GM21528 (cell line): ENCODE measurements around the gene VSTM1.
"Not testable (repeated sequence)": the region's sequence is repeated elsewhere in the genome, so short reads cannot be mapped to it uniquely, and the experiment has no call there.

Experiments
- ATAC-seq: cut with Tn5 transposase; IDR thresholded peaks from one replicate; pipeline ENCODE4 v1.9.1; 2021; ENCODE audit warnings: mild to moderate bottlenecking, moderate library complexity; ENCODE audit not compliant: unreplicated experiment, low FRiP score

VSTM1 gene, protein sequence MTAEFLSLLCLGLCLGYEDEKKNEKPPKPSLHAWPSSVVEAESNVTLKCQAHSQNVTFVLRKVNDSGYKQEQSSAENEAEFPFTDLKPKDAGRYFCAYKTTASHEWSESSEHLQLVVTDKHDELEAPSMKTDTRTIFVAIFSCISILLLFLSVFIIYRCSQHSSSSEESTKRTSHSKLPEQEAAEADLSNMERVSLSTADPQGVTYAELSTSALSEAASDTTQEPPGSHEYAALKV

DNA sequence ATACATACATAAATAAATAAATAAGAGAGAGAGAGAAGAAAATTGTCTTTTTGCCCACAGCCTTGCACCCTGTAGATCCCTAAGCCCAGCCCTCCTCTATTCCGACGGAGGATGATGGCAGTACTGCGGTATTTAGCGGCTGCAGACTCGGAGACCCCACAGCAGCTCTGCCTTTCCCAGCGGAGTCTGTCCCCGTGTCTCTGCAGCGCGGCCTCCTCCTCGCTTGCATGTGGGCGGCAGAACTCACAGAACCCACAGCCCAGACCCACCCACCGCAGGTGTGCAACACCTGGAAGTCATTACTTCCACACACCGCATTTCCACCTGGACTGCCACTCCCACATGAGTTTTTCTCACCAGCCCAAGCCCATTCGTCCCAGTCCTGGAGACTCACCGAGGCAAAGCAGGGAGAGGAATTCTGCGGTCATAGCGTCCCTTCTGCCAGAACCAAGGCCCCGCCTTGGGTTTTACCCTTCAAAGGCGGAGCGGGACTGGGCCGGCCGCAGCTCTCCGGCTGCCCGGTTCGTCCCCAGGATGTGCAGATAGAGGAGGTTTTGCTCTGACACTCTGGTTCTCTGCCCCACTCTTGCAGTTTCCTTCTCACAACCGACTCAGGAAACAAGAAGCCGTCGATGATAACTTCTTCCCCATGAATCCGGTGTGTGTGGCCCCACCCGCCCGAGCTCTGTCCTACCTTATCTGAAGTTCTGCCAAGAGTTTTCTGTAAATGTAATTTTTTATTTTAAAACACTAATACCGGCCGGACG is at the start of gene VSTM1:
Gene VSTM1, minus strand, starts transcription at position 548 of the 767 bp plus-strand sequence. Its CDS starts 120 bp downstream, at position 428.
- ATAC-seq: no peak

DNA sequence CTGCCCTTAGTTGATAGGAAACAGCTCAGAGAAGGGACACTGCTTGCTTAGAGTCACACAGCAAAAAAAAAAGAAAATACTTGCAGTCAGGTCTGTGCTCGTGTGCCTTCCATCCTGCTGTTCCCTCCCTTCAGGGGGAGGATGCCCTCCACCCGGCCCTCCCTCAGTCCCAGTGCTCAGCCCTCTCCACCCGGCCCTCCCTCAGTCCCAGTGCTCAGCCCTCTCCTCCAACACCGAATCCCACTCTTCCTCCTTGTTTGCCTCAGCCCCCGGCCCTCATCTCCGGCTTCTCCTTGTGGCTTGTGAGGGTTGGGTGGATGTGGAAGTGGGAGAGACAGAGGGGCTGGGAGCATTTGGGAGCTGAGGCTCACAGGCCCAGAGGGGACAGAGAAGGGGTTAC is 46.0 kb upstream of the VSTM1 start:
- ATAC-seq: no peak

DNA sequence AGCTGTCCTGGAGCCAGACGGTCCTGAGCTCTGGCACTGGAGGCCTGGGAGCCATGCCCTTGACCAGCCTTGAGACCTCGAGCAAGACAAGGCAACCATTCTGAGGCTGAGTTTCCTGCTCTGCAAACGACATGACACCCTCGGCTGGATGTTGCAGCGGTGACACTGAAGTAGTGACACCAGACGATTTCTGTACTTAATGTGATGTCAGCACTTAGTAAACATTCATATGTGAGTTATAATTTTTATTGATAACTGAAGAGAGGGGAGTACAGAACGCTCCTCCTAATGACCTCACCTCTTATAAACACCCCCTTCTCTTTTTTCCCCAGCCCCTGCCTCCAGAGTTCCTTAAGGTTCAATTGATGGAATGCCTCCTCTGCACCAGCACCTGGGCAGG is 44.8 kb upstream of the VSTM1 start:
- no peak for ATAC-seq

DNA sequence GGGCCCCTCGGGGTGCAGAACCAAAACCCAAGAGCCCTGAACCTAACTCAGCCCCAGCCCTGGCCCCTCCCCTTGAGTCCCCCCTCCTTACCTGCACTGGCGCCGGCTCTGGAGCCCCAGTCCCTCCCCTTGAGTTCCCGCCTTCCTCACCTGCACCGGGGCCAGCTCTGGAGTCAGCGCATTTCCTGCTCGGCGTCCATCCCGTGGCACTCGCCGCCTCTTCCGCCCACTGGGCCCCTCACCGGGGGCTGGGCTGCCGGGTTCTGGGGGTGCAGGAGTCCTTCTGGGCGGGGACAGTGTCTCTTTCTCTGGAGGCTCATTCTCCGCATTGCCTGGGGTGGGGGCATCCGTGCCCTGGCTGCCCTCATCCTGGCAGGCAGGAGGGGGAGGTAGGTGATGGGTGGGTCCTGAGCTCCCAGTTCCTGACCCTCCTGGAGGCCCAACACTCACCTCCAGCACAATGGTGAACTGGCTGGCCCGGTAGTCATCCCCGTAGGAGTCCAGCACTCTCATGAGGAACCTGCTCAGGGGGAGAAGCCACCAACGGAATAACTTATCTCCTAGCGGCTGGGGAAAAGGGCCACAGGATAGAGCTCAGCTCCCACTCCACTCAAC is 44.3 kb upstream of the VSTM1 start:
- no peak for ATAC-seq

DNA sequence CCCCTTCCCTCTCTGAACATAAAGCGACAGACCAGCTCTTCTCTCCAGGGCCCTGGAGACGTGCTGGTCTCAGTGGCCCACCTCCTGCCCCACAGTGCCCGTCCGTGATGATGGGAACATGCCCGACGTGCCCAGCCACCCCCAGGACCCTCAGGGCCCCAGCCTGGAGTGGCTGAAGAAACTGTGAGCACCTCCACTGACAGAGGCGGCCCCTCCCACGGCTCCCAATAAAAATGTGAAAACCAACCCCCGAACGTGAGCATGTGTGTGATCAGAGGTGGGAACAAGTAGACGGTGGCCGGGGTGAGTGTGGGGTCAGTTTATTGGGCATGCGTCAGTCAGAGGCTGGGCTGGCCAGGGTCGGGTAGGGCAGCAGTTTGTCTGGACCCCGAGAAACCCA is 43.0 kb upstream of the VSTM1 start:
- ATAC-seq: no peak

DNA sequence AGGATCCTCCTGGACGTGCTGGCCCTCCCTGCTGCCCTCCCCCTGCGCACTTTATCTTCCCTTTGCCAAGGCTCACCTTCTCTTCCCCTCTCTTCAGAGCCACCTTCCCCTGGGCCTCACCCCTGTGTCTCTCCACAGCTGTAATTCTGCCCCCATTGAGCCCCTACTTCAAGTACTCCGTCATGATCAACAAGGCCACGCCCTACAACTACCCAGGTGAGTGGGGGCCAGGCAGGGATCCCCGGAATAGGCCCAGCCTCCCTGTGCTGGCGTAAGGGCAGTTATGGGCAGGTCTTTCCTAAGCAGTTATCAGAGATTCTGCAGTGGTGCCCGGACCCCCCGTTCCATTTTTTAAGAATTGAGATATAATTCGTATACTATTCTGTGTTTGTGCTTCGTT is 42.1 kb upstream of the VSTM1 start:
- no peak for ATAC-seq

DNA sequence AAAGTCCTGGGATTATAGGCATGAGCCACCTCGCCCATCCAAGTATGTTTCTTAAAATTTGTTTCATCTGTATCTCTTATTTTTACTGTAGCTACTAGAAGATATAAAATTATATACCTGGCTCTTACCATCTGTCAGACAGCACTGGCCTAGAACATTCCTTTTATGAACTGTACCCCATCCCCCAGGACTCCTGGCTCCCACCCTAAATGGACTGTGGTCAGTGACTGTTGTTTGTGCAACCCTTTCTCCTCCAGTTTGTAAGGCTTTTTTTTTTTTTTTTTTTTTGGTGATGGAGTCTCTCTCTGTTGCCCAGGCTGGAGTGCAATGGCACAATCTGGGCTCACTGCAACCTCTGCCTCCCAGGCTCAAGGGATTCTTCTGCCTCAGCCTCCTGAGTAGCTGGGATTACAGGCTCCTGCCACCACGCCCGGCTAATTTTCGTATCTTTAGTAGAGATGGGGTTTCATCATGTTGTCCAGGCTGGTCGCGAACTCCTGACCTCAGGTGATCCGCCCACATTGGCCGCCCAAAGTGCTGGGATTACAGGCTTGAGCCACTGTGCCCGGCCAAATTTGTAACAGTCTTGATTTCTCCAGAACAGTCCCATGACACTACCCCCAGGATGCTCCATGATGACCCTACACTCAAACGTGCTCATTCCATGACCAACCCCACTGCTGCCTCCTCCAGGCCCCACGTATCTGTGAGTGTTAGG is 41.5 kb upstream of the VSTM1 start:
- ATAC-seq: no peak

DNA sequence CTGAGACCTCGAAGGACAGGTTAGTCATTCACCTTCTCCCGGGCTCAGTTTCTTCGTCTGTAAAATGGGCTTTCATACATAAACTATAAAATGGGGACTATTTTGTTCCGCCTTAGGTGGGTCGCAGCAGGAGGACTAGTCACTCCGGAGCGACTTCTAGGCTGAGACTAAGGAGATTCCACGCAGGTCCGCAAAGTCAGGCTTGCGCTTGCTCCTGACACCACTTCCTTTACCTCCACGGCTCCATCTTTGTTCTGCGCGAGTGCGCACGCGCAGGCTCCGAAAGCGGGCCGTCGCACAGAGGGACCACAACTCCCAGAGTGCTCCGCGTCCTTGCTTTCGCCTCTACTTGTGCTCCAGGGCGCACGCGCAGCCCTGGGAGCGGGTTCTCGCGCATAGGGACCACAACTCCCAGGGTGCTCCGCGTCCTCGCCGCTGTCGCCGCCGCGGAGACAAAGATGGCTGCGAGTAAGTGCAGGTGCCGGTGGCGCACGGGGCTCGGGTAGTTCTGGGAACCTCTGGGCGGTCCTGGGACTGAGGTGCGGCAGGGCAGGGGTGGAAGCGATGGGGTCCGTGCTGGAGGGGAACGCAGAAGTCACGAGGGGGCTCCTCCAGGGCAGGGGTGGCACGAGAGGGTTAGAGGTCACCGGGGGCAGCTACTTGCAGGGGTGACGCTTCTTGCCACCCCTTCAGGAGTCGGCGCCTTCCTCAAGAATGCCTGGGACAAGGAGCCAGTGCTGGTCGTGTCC is 38.9 kb upstream of the VSTM1 start, which contains the start of gene NDUFA3:
Gene NDUFA3, plus strand, starts transcription at position 435 of the 749 bp plus-strand sequence. Its CDS starts 24 bp downstream, at position 459.
- peak; percentile 84 for ATAC-seq

DNA sequence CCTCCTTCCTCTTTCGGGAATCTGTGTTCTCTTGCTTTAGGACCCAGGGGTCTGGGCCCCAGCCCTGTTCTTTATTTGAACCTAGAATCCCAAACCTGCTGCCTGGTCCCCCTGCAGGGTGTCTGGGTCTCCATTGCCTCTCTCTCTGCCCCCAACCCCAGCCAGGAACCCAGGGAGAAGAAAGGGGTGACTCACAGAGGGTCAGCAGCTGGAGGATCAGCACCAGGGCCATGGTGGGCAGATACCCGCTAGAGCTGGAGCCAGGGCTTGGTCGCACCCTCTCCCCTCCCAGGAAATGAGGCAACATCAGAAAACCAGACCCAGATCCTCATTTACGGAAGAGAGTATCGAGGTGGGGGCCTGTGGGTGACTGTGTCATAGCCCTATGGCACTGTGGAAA is 36.9 kb upstream of the VSTM1 start, which contains the start of gene OSCAR:
Gene OSCAR, minus strand, starts transcription at position 243 of the 400 bp plus-strand sequence. Its CDS starts 11 bp downstream, at position 232.
- no peak for ATAC-seq

DNA sequence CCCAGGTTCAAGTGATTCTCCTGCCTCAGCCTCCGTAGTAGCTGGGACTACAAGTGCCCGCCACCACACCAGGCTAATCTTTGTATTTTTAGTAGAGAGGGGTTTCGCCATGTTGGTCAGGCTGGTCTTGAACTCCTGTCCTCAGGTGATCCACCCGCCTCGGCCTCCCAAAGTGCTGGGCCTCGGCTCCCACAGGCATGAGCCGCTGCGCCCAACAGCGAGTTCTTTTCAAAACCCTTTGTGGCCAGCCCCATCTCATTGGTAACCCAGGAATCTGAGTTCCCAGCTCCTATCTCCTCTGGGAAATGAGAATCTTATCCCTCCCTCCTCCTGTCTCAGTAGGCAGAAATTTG is 36.2 kb upstream of the VSTM1 start:
- ATAC-seq: not testable (repeated sequence)

DNA sequence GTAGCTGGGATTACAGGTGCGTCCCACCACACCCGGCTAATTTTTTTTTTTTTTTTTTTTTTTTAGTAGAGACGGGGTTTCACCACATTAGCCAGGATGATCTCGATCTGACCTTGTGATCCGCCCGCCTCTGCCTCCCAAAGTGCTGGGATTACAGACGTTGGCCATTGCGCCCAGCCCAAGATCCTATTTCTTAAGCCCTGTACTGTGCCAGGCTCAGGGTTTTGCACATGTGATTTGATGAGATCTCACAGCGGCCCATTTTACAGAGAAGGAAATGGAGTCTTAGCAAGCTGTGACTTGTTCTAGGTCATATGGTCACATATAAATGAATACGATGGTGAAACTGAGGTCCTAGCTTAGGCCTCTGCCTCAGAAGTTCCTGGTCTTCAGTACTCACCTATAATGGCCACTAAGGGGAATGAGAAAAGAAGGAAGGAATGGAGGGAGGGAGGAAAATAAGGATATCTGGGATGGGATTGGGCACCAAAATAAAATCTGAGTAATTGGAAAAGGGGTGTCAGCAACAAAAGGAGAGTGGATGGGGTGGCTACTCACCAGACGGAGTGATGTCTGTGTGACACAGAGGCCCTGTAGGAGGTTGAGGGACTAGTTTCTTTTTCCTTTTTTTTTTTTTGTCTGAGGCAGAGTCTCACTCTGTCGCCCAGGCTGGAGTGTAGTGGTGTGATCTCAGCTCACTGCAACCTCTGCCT is 35.6 kb upstream of the VSTM1 start:
- ATAC-seq: no peak

DNA sequence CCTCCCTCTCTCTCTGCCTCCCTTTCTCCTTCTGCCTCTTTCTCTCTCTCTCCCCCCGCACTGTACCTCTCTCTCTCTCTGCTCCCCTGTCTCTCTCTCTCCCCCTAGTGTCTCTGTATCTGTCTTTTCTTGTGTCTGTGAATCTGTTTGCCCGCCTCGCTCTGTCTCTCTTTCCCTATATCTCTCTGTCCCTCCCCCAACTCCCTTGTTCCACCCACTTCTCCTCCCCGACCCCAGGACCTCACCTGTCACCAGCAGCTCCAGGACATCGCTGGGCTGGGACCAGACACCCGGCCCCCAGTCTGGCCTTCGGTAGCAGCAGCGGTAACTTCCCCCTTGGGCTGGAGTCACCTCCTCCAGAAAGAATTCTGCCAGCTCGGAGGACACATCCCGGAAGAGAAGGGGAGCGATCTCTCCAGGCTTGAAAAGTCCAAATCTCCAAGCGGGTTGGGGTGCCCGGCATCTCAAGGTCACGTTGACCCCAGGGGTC is 33.0 kb upstream of the VSTM1 start:
- ATAC-seq: no peak

DNA sequence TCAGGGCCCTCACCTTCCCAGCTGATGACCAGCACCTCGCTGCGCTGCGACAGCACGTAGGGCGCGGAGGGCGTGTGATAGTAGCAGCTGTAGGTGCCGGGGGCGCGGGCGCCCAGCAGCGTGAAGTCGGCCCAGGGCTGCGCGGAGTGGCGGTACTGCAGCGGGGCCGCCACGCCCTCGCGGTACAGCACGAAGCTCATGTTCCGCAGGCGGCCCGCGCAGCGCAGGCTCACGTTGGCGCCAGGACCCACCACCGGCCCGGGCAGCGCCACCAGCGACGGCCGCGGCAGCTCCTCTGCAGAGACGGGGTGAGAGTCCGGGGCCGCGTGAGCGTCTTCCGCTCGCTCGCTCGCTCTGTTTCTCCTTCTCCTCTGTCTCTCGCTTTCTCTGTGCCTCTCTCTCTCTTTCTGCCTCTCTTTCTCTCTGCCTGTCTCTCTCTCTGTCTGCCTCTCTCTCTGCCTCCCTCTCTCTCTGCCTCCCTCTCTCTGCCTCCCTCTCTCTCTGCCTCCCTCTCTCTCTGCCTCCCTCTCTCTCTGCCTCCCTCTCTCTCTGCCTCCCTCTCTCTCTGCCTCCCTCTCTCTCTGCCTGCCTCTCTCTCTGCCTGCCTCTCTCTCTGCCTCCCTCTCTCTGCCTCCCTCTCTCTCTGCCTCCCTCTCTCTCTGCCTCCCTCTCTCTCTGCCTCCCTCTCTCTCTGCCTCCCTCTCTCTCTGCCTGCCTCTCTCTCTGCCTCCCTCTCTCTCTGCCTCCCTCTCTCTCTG is 32.3 kb upstream of the VSTM1 start:
- ATAC-seq: not testable (repeated sequence)

DNA sequence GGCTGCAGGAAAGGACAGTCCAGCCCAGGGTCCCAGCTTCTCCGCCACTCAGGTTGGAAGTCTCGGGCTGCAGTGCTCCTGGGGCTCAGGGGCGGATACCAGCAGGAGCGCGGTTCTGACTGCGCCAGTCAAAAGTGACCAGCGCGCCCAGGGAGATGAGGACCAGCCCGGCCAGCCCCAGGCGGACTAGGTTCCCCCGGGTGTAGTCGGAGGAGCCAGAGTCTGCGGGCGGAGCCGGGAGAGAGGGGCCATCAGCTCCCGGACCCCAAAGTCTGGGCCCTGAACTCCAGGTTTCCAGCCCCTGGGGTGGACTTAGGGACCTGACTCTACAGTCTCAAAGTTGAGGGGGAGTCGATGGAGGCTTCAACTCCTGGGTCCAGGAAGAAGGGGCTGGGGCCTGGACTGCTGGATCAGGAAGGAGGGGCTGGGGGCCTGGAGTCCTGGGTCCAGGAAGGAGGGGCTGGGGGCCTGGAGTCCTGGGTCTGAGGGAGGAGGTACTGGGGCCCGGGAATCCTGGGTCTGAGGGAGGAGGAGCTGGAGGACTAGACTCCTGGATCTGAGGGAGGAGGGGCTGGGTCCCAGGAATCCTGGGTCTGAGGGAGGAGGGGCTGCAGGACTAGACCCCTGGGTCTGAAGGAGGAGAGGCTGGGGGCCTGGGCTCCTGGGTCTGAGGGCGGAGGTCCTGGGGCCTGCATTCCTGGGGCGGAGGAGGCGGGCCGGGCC is 31.6 kb upstream of the VSTM1 start:
- ATAC-seq: no peak

DNA sequence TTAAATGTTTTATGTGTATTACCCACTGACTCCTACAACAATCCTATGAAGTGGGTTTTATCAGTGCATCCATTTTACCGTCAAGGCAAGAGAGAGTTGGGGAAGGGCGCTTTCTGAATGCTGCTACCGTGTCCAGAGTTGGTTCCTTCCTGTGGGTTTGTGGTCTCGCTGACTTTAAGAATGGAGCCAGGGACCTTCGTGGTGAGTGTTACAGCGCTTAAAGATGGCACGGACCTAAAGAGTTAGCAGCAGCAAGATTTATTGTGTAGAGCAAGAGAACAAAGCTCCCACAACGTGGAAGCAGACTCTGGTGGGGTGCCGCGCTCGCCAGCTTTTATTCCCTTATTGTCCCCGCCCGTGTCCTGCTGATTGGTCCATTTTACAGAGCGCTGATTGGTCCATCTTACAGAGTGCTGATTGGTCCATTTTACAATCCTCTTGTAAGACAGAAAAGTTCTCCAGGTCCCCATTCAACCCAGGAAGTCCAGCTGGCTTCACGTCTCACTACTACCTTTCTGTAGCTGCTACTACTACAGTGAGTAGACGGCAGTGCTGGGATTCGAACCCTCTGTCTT is 30.8 kb upstream of the VSTM1 start:
- no peak for ATAC-seq

DNA sequence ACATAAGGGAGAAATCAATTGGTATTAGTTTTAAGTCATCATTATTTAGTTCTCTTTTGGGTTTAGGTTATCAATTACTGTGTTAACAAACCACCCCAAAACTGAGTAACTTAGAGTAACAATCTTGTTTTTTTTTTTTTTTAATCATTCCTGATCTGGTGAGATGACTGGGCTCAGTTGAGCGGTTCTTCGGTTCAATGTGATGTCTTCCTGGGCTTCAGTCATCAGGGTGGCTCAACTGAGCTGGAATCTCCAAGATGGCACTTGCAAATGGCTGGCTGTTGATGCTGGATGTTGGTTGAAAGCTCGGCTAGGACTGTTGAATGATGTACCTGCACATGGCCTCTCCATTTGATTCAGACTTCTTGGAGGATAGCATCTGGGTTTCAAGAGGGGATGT is 20.7 kb upstream of the VSTM1 start:
- ATAC-seq: no peak

DNA sequence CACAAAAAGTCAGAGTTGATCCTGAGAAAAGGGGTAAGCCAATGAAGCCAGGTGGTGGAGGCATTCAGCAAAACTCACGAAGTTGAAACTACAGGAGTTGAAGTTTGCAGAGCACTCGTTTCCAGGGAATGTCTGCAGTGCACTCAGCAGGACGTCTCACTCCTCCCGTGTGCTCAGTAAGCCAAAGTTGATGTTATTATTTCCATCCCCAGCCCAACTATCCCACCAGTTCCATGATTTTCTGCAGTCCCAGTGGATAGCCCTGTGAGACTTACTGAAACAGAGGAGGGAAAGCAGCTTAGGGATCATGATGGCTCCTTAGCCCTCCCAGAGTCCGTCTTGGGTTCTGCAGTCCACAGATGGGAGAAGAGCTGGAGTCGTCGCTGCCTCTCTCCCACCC is 17.3 kb upstream of the VSTM1 start, which contains the start of gene TARM1:
Gene TARM1, minus strand, starts transcription at position 334 of the 400 bp plus-strand sequence. Its CDS starts 25 bp downstream, at position 309.
- ATAC-seq: no peak

DNA sequence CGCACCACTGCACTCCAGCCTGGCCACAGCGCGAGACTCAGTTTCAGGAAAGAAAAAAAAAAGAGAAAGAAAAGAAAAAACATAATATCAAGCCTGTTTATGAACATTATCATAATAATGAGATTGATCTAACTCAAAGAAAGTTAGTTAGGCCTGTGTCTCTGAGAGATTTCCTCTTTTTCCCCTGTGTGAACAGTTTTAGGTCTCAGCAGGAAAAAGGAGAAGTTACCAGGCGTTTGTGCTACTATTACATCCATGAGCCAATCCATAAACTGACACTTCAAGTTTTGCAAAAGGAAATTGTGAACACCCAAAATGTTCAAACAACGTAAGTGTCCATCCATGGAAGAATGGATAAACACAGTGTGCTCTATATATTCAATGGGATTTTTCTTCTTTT is 13.6 kb upstream of the VSTM1 start:
- ATAC-seq: no peak
